GM10248 (cell line): ENCODE measurements around the gene MTARC2.

ENCODE experiments used
- CTCF ChIA-PET: fragments of 300-600 bp; sonication (Branson Sonifier 250); formaldehyde crosslinking; extraction: SDS; loops from one replicate; lab custom pipeline; 2021; ENCODE audit warnings: antibody characterized with exemption; lab: Yijun Ruan, JAX
- POLR2A ChIA-PET: fragments of 350-650 bp; sonication (Branson Sonifier 250); formaldehyde crosslinking; extraction: SDS; loops from one replicate; lab custom pipeline; 2020; ENCODE audit warnings: antibody characterized with exemption; lab: Yijun Ruan, JAX
- DNase-seq: peaks from one replicate; pipeline ENCODE4 v3.0.0; 2012; ENCODE audit errors: extremely low spot score
- TF ChIP-seq, protein P1 (sequence below): IDR thresholded peaks from 2 replicates; pipeline ENCODE4 v1.5.1; 2012; ENCODE audit warnings: mild to moderate bottlenecking, low read depth; ENCODE audit errors: extremely low read depth, missing control alignments, control extremely low read depth

MTARC2 gene

DNA sequence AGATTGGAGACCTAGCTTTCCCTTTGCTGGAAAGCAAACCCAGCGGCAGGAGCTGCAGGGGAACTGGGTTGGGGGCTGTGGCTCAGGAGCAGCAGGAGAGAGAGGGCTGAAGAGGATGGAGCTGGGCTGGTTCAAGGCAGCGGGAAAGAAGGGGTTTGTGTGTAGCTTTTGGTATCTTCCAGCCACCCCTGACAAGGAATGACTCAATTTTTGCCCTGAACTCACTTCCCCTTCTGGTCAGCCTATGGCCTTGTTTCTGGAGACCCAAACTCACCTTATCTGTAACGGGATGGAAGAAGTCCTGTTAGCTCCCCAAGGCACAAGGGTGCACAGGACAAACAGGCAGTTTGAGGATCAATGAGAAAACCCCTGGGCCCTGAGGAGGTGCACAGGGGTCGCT lies 44.8 kb upstream of the MTARC2 start:
- no peak for DNase-seq
- TF ChIP-seq, protein P1, sequence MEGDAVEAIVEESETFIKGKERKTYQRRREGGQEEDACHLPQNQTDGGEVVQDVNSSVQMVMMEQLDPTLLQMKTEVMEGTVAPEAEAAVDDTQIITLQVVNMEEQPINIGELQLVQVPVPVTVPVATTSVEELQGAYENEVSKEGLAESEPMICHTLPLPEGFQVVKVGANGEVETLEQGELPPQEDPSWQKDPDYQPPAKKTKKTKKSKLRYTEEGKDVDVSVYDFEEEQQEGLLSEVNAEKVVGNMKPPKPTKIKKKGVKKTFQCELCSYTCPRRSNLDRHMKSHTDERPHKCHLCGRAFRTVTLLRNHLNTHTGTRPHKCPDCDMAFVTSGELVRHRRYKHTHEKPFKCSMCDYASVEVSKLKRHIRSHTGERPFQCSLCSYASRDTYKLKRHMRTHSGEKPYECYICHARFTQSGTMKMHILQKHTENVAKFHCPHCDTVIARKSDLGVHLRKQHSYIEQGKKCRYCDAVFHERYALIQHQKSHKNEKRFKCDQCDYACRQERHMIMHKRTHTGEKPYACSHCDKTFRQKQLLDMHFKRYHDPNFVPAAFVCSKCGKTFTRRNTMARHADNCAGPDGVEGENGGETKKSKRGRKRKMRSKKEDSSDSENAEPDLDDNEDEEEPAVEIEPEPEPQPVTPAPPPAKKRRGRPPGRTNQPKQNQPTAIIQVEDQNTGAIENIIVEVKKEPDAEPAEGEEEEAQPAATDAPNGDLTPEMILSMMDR = no peak
- POLR2A ChIA-PET = no interaction called here
- CTCF ChIA-PET = interaction anchor here (0.6 to 3.2 kb wide), 8 partner anchors 10 to 409 kb away, joined by 3 to 15 read pairs (median 4); no protein-coding TSS in a partner anchor

DNA sequence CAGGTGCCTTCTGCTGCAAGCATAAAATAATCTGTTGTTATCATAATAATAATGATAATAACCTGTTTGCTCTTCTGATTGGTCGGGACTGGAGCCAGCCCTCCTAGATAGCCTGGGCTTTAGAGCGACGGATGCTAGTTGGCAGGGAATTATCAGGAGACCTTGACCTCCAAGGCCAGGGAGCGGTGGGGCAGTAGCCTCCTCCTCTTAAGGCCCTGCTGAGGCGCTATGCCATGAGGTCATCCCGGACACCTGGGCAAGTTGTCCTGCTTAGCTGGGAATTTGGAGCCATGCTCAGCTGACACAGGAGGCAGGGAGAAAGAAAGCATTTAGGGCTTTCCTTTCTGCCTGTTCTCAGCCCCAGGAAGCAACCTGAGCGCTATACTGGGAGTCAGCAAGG lies 42.3 kb upstream of the MTARC2 start:
- ChIA-PET POLR2A (no interaction called here), CTCF (no interaction called here)
- no peak for DNase-seq
- TF ChIP-seq, protein P1 = no peak

DNA sequence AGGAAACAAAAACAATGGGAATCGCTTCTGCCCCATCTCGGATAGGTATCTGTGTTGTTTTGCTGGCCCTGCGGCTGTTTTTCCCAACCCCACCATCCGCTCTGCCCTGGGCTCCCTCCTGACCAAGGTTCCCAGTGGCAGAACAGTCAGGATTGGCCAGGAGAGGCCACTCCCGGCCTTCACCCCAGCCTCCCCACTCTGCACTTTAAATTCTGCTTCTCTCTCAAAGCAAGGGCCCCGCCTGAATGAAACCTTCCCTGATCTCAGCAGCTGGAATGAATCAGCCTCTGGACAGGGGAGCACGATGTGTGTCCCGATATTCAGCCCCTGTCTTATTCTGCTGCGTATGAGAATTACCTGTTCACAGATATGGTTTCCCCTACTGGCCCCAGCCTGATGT lies 41.6 kb upstream of the MTARC2 start:
- TF ChIP-seq, protein P1 = no peak
- ChIA-PET CTCF (no interaction called here), POLR2A (no interaction called here)
- DNase-seq = no peak

DNA sequence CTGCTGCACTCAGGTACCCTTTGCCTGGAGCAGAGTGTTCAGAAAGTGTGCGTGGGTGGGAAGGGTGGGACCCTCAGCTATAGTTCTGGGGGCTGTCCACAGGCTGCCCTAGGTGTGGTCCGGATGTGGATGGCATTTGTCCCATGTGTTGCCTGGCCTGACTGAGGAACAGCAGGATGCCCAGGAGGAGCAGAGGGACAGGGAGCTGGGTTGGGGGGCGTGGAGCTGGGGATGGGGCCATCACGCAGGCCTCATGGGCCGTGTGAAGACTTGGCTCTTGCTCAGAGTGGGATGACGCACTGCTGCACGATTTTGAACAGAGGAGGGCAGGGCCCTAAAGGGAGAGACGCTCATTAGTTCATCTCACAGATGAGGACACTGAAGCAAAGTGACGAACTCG lies 41.0 kb upstream of the MTARC2 start:
- CTCF ChIA-PET = interaction anchor here (1.1 kb wide), 1 partner anchor 26 kb away, joined by 3 read pairs; no protein-coding TSS in a partner anchor
- TF ChIP-seq, protein P1 = no peak
- POLR2A ChIA-PET = no interaction called here
- no peak for DNase-seq

DNA sequence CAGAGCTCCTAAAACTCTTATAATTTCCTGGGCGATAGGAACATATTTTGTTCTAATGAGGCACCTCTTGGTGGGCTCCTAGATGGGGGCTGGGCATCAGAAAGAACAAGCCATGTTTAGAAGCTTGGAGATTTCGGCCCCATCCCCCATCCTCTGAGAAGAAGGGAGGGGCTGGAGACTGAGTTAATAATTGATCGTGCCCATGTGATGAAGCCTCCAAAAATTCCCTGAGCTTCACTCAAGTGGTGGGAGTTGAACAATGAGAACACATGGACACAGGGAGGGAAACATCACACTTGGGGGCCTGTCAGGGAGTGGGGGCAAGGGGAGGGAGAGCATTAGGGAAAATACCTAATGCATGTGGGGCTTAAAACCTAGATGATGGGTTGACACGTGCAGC lies 39.9 kb upstream of the MTARC2 start:
- DNase-seq = no peak
- TF ChIP-seq, protein P1 = no peak
- POLR2A ChIA-PET = no interaction called here
- CTCF ChIA-PET = interaction anchor here (1.1 kb wide), 1 partner anchor 25 kb away, joined by 3 read pairs; no protein-coding TSS in a partner anchor

DNA sequence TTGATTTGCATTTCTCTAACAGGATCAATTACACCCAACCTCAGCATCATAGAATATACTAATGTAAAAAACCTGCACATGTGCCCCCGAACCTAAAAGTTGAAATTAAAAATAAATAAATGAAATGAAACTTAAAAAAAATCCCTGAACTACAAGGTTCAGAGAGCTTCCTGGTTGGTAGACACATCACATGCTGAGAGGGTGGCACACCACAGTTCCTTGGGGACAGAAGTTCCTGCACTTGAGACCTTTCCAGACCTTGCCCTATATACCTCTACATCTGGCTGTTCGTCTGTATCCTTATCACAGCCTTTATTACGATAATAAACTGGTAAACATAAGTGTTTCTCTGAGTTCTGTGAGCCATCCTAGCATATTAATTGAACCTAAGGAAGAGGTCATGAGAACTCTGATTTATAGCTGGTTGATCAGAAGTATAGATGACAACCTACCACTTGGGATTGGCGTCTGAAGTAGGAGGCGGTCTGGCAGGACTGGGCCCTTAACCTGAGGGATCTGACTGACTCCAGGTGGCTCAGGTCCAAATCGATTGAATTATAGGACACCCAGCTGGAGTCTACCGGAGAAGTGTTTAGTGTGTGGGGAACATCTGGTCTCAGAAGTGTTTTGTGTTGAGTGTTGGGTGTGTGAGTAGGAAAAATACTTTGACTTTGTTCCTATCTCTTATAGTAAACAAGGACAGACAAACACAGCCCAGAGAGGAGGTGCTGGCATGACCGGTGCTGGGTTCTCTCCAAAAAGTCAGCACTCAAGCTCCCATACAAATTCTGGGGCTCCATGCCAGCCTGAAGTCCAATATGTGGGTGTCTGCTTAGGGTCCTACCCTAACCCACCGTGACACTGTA lies 39.0 kb upstream of the MTARC2 start:
- POLR2A ChIA-PET = no interaction called here
- TF ChIP-seq, protein P1 = no peak
- CTCF ChIA-PET = interaction anchor here (0.7 to 1.0 kb wide), 3 partner anchors 11 to 60 kb away, joined by 3 read pairs; no protein-coding TSS in a partner anchor
- DNase-seq = no peak
